GM12878 (cell line): Measurements from ENCODE around the gene SORCS1. TPM values are rescaled to one million over a fixed set of nuclear protein-coding genes. Genes with fewer than 3 reads are reported as not detected.

Experiments used
- CEBPB ChIP-seq, 2 experiments: fragments of 150-350 bp in 1 of 2; IDR thresholded peaks; 2 replicates each; pipeline ENCODE4 v1.6.1; 2012 to 2014; ENCODE audit warnings: low read depth in 2 of 2, low read length in 2 of 2, borderline replicate concordance in 1 of 2, inconsistent platforms in 1 of 2
- ESRRA ChIP-seq: IDR thresholded peaks from 2 replicates; pipeline ENCODE4 v1.6.1; 2012; ENCODE audit warnings: mild to moderate bottlenecking, low read length, improper control_type of control experiment
- ETV6 ChIP-seq, 2 experiments: fragments of 450-650 bp in 1 of 2; IDR thresholded peaks in 1 of 2; conservative IDR thresholded peaks in 1 of 2; 2 replicates each; pipeline ENCODE4 v1.6.1; 2014; ENCODE audit warnings: antibody characterized with exemption in 1 of 2, borderline replicate concordance in 1 of 2, low read depth in 1 of 2, mild to moderate bottlenecking in 1 of 2, moderate library complexity in 1 of 2
- FOXK2 ChIP-seq: fragments of 450-650 bp; IDR thresholded peaks from 2 replicates; pipeline ENCODE4 v1.6.1; 2017; ENCODE audit warnings: mild to moderate bottlenecking, moderate library complexity
- KAT2A ChIP-seq: conservative IDR thresholded peaks from 2 replicates; pipeline ENCODE4 v1.6.1; 2011; ENCODE audit warnings: low read depth, low read length; ENCODE audit not compliant: control insufficient read depth
- PAX8 ChIP-seq: fragments of 450-650 bp; IDR thresholded peaks from 2 replicates; pipeline ENCODE4 v1.6.1; 2017; ENCODE audit warnings: mild to moderate bottlenecking, moderate library complexity
- ZNF384 ChIP-seq: IDR thresholded peaks from 2 replicates; pipeline ENCODE4 v1.6.1; 2012; ENCODE audit warnings: low read depth, mild to moderate bottlenecking, low read length, improper control_type of control experiment, borderline replicate concordance
- ZSCAN29 ChIP-seq: fragments of 450-650 bp; IDR thresholded peaks from 2 replicates; pipeline ENCODE4 v1.6.1; 2017; ENCODE audit warnings: mild to moderate bottlenecking, moderate library complexity
- polyA plus RNA-seq, 11 experiments: library from polyadenylated mRNA; depleted of rRNA in 4 of 11; unstranded in 6 of 11; stranded (reverse) in 5 of 11; fragments of >200 nt; fragmentation: Nextera tagmentation in 4 of 11; fragmentation: Illumina TruSeq in 1 of 11; extraction: Ambion mirVana in 4 of 11; extraction: Trizol in 1 of 11; gene quantifications; 1 replicate in 1 of 11; 2 replicates in 10 of 11; pipeline versions ENCODE4 v1.2.1 to v1.2.3, GENCODE V29; 2011 to 2016; ENCODE audit warnings: inconsistent platforms in 2 of 11, missing spikeins in 2 of 11, low read depth in 1 of 11
- total RNA-seq, 4 experiments: library from RNA; depleted of rRNA in 3 of 4; stranded (reverse); fragments of >200 nt in 3 of 4; fragmentation: Illumina TruSeq in 1 of 4; extraction: Trizol in 1 of 4; gene quantifications; 2 replicates each; pipeline versions ENCODE4 v1.2.1 to v1.2.3, GENCODE V29; 2013 to 2021
- TF ChIP-seq, protein P1 (sequence below): fragments of 450-650 bp; IDR thresholded peaks from 2 replicates; pipeline ENCODE4 v1.6.1; 2017; ENCODE audit warnings: borderline replicate concordance
- TF ChIP-seq, protein P2 (sequence below): fragments of 450-650 bp; IDR thresholded peaks from 2 replicates; pipeline ENCODE4 v1.6.1; 2017; ENCODE audit warnings: mild to moderate bottlenecking, moderate library complexity
- TF ChIP-seq, protein P3 (sequence below): fragments of 450-650 bp; IDR thresholded peaks from 2 replicates; pipeline ENCODE4 v1.6.1; 2016; ENCODE audit warnings: mild to moderate bottlenecking
- TF ChIP-seq, protein P4 (sequence below): IDR thresholded peaks from 2 replicates; pipeline ENCODE4 v1.6.1; 2011; ENCODE audit warnings: borderline replicate concordance, low read depth, mild to moderate bottlenecking, moderate library complexity, mixed read lengths, low read length; ENCODE audit not compliant: insufficient read depth; ENCODE audit errors: extremely low read length

Gene SORCS1
- total and polyA plus RNA-seq, 10 of the 15 experiments (the other 5 are each of a cell fraction or from before 2014, with no cell fraction given), result 0.02 to 9.6 (median 0.06) TPM; not detected in 3

DNA sequence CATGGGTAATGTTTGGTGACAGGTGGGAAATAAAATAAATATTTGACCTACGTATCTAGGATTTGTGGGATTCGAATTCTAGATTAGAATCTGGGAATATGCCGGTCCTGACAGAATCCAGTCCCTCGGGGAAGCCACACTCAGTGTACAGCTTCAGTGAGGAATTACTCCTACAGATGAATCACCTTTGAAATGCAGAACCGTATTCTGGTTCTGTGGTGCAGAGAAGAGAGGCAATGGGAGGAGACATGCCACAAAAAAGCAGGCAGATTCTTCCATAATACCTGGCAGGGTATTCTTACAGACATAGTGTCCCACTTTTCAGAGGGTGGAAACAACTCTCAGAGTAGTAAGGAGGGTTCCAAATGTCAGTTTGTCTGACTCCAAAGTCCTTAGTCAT lies 286.9 kb downstream of the SORCS1 start (continued):
- TF ChIP-seq, protein P1, sequence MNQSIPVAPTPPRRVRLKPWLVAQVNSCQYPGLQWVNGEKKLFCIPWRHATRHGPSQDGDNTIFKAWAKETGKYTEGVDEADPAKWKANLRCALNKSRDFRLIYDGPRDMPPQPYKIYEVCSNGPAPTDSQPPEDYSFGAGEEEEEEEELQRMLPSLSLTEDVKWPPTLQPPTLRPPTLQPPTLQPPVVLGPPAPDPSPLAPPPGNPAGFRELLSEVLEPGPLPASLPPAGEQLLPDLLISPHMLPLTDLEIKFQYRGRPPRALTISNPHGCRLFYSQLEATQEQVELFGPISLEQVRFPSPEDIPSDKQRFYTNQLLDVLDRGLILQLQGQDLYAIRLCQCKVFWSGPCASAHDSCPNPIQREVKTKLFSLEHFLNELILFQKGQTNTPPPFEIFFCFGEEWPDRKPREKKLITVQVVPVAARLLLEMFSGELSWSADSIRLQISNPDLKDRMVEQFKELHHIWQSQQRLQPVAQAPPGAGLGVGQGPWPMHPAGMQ, result no peak
- TF ChIP-seq ETV6 (conservative IDR thresholded peaks at IDR 0.05 in 1 of 2, IDR thresholded peaks at IDR 0.05 in 1 of 2; ENCODE audit: borderline replicate concordance in 1 of 2, low read depth in 1 of 2), result no peak
- no peak for TF ChIP-seq CEBPB (IDR thresholded peaks at IDR 0.05; ENCODE audit: borderline replicate concordance in 1 of 2, low read depth in 2 of 2, low read length in 2 of 2)
- TF ChIP-seq, protein P2, sequence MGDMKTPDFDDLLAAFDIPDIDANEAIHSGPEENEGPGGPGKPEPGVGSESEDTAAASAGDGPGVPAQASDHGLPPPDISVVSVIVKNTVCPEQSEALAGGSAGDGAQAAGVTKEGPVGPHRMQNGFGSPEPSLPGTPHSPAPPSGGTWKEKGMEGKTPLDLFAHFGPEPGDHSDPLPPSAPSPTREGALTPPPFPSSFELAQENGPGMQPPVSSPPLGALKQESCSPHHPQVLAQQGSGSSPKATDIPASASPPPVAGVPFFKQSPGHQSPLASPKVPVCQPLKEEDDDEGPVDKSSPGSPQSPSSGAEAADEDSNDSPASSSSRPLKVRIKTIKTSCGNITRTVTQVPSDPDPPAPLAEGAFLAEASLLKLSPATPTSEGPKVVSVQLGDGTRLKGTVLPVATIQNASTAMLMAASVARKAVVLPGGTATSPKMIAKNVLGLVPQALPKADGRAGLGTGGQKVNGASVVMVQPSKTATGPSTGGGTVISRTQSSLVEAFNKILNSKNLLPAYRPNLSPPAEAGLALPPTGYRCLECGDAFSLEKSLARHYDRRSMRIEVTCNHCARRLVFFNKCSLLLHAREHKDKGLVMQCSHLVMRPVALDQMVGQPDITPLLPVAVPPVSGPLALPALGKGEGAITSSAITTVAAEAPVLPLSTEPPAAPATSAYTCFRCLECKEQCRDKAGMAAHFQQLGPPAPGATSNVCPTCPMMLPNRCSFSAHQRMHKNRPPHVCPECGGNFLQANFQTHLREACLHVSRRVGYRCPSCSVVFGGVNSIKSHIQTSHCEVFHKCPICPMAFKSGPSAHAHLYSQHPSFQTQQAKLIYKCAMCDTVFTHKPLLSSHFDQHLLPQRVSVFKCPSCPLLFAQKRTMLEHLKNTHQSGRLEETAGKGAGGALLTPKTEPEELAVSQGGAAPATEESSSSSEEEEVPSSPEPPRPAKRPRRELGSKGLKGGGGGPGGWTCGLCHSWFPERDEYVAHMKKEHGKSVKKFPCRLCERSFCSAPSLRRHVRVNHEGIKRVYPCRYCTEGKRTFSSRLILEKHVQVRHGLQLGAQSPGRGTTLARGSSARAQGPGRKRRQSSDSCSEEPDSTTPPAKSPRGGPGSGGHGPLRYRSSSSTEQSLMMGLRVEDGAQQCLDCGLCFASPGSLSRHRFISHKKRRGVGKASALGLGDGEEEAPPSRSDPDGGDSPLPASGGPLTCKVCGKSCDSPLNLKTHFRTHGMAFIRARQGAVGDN, result no peak
- TF ChIP-seq PAX8, result no peak
- TF ChIP-seq, protein P3, sequence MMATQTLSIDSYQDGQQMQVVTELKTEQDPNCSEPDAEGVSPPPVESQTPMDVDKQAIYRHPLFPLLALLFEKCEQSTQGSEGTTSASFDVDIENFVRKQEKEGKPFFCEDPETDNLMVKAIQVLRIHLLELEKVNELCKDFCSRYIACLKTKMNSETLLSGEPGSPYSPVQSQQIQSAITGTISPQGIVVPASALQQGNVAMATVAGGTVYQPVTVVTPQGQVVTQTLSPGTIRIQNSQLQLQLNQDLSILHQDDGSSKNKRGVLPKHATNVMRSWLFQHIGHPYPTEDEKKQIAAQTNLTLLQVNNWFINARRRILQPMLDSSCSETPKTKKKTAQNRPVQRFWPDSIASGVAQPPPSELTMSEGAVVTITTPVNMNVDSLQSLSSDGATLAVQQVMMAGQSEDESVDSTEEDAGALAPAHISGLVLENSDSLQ, result no peak
- TF ChIP-seq, protein P4, sequence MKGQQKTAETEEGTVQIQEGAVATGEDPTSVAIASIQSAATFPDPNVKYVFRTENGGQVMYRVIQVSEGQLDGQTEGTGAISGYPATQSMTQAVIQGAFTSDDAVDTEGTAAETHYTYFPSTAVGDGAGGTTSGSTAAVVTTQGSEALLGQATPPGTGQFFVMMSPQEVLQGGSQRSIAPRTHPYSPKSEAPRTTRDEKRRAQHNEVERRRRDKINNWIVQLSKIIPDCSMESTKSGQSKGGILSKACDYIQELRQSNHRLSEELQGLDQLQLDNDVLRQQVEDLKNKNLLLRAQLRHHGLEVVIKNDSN, result no peak
- TF ChIP-seq ESRRA, result no peak
- TF ChIP-seq FOXK2, result no peak
- no peak for TF ChIP-seq ZSCAN29
- TF ChIP-seq ZNF384, result no peak
- TF ChIP-seq KAT2A, result no peak
